Fibroblast of upper back skin (primary cell): Measurements from ENCODE around the gene FOXF1.
A peak's percentile ranks its signal among the peaks of the same experiment; 100 is the strongest.

Experiments
- DNase-seq: peaks from one replicate; pipeline ENCODE4 v3.0.0-alpha.2; 2013

FOXF1 gene

DNA sequence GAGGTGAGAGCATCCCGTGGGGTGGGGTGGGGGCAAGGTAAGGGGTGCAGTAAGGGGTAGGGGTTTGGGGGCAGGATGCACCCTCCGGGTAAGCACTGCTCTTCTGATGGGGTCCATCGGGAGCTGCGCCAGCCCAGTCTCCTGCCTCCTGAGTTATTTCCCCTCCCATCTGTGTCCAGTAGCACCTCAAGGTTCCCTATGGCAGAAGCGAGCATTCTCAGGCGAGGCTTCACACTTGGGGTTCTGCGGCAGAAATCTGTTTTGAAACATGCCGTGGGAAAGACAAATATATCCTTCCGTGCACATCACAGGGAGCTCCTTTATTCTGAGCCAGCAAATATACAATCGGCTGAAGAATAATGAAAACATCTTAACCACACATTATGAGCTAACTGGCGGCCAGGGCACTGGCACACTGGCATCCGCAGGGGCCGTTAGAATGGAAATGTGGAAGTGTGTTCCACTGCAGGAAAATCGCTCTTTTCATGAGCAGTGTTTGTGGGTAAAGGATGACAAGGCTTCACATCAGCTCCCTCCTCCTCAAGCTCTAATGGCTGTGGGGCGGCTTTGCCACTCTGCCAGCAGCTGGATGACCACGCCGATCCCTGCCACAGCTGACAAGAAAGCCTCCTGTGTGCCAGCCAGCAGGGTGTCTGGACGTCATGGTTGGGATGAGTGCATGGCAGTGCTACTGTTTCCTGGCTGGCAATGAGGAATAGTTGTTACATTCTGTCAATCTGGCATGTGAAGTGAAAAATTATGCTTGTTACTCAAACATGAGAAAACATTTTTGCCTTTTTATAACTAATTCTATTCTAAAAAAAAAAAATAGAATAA, 24.7 kb downstream of the FOXF1 start:
- no peak for DNase-seq

- no peak for DNase-seq
These were observed 26.3 kb downstream of the FOXF1 start for GRCh38 chr16:86536621-86537020.

GRCh38 chr16:86537486-86537885, 27.2 kb downstream of the FOXF1 start:
- DNase-seq, result no peak

DNA sequence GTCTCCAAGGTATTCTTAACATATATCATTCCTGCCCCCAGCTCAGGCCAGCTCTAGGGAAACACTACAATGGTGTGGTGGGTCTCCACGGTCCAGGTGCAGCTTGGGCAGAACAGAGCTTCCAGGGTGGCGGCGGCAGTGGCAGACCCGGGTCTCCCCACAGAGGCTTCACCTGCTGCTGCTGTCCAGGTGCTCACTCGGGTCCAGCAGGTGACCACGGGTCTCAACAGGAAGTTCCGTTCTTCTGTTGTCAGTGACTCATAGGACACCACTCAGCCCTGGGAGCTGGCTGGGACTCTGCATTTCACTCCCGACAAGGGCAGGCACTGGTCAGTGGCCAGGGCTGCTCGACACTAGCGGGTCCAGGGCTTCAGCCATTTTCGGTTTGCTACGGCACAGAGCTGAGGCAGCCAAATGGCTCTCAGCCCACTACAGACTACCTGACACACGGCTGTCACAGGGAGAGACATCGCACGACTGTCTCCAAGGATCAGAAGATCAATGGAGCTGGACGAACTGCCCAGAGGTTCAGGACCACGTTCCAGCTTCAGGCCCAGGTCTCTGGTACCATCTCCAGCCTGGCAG, 28.0 kb downstream of the FOXF1 start:
- no peak for DNase-seq

DNA sequence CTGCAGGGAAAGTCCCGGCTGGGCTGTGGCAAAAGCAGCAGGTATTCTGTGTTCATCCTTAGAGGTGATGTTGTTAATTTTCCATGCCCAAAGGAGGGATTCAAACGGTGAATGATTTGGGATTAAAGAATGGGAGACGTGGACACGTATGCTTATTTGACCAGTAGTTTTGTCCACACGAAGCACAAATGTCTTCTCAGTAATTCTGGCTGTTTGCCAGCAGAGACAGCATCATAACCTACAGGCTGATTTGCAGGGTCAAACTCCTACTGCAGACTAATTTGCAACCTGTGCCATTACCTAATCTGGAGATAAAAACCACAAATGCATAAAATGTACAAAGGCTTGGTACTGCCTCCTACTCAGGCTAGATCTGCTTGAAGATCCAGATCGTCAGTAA, 30.6 kb downstream of the FOXF1 start:
- no peak for DNase-seq

DNA sequence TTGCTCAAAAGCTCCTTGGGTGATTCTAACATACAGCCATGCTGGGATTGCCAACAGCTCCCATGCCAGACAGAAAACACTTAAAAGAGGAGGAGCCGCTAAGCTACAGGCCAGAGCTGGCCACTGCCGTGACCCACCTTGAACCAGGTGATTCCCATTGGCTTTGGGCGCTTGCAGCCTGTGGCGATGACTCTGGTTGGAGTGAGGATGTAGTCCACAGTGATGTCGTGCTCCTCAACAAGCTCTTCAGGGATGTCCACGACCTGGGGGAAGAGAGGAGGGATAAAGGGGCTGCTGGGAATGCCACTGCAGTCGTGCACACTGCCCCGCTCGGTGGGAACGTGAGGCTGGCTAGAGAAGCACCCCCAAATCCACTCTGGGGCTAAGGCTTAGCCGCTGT, 31.2 kb downstream of the FOXF1 start:
- DNase-seq, result no peak

DNA sequence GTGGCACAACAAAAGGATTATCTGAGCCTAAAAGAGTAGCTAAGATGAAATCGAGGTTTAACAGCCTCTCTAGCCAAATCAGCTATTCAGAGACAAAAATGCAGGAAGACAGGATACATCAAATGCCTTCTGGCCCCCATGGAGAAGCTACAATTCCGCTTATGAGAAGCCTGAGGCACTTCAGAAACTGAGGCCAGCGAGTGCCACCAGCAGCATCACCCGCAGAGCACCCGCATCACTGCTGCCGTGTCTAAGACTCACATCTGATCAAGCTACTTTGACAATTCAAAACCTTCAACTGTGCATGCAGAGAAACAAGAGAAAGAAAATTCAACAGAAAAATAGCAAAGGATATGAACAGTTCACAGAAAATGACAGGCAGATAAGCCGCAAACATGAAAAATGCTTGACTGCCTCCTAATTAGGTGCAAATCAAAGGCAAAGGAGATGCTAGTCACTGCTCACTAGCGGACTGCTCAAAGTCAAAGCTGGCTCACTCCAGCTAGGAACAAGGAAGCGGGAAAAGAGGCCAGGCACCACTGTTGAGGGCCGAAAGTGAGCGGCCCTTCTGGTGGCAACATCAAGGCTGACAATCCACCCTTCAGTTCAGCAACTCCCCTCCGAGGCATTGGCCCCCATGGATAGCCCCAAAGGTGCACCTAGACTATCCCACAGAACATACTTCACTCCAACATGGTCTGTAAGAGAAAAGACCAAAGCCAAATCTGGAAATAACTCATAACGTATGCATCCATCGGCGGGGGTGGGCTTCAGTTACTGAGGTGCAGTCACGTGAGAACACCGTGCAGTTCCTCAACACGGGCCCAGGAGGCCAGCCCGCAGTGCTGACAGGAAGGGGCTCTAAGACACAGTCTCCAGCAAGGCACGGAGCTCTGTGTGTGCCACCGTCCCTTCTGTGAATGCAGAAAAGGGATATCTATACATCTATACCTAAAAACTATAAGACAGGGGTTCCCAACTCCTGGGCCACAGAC, 32.7 kb downstream of the FOXF1 start:
- DNase-seq, result no peak

DNA sequence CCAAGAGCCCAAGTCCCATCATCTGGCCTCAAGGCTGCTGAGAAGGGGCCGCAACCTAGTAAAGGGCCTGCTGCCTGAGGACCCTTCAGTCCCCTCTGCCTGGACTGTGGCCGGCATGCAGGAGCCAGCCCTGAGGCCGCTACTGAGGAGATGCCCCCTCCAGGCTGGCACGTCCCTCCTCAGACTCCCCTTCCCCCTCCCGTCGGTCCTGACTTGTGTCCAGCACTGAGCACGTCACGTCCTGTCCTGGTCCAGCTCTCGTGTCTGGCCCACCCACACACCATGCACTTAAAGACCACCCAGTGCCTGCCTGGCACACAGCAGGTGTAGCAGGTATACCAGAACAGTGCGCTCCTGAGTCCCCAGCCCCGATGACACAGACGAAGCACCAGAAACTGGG, 35.2 kb downstream of the FOXF1 start:
- DNase-seq, result no peak

GRCh38 chr16:86545954-86546637, 35.8 kb downstream of the FOXF1 start:
- DNase-seq, result no peak

- DNase-seq, result no peak
These were observed 36.3 kb downstream of the FOXF1 start for GRCh38 chr16:86546638-86547013.

DNA sequence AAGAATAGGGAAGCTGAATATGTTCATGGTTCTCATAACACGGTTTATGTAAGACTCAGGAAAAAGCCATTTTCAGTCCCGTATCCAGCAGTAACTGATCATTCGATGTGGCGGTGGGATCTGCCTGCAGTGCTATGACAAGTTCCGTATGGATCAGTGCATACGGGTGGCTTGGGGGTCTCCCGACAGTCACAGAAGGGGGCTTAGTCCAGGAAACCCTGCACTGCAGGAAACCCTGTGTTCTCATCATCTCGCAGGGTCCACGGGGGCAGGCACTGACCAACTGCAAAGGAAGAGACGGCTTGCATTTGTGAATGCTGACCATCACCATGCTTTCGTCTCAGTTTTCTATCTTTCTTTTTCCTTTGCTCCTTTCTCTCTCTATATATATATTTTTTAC, 37.0 kb downstream of the FOXF1 start:
- DNase-seq, result no peak

GRCh38 chr16:86549076-86549892, 39.0 kb downstream of the FOXF1 start:
- DNase-seq, result no peak

DNA sequence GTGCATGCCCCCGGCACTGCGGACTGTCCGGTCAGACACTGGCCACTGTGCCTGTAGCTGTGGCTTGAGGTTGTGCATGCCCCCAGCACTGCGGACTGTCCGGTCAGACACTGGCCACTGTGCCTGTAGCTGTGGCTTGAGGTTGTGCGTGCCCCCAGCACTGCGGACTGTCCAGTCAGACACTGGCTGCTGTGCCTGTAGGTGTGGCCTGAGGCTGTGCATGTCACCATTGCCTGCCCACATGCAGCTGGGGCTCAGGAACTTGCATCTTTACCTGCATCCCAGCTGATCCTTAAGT, 39.5 kb downstream of the FOXF1 start:
- DNase-seq, result no peak

DNA sequence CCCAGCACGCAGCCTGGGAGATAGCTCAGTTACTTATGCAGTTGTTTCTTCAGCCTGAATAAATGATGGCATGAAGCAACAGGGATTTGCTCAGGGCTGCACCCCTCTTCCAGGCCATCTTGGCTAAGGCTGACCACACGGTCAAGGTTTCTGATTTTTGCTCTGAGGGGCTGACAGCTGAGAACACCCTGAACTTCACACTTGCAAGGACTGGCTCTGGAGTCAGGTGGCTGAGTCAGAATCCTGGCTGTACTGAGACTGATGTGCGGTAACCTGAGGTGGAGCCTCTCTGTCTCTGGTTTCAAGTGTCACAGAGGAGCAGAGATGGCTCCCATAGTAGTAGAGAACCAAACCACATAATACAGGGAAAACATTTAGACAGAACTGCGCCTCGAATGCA, 40.0 kb downstream of the FOXF1 start:
- DNase-seq, result no peak

GRCh38 chr16:86553356-86553755, 43.0 kb downstream of the FOXF1 start:
- DNase-seq, result no peak

- DNase-seq, result no peak
These were observed 44.2 kb downstream of the FOXF1 start for GRCh38 chr16:86554599-86554916.

GRCh38 chr16:86554917-86555703, 44.8 kb downstream of the FOXF1 start, which contains the start of gene MTHFSD:
MTHFSD (minus strand) TSS chr16:86555235; CDS start chr16:86555184, 51 bp downstream.
- DNase-seq, result peak; percentile 91

DNA sequence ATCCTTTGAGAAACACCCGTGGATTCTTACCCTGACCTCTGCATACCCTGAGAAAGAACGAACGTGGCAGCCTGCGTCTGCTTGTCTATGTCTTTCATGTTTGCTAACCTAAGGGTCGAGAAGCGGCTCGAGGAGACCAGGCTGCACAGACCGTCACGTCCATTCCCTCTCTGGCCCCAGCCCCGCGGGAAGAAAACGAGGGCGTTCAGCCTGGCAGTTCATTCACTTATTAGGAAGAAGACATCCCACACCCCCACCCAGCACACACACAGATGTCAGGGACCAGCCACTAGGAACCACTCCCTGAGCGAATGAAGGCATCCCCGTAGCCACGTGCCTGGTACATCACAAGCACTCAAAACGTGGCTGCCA, 45.4 kb downstream of the FOXF1 start:
- no peak for DNase-seq

DNA sequence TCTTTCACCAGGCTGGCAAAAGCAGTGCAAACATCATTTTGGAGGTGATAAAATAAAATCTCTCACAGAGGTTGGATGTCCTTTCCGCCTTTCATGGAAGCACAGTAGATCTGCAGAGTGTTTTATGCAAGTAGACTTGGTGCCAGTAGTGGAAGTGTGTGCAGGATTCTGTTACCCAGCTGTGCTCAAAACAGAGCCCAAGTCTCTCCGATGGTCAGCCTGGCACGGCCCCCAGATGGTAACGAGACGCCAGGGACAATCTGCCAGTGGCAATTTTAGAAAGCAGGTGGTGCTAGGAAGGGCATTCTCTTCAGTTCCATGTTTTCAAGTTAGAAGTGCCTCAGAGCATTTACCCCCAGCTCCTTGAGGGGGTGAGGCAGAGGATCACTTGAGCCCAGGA, 46.2 kb downstream of the FOXF1 start:
- DNase-seq, result no peak

GRCh38 chr16:86557587-86557986, 47.3 kb downstream of the FOXF1 start:
- no peak for DNase-seq

GRCh38 chr16:86558355-86559193, 48.2 kb downstream of the FOXF1 start:
- no peak for DNase-seq
